Upper lobe of right lung (tissue), 1 donor: Measurements from ENCODE around the gene ILRUN. TPM values are rescaled to one million over a fixed set of nuclear protein-coding genes. Genes with fewer than 3 reads are reported as not detected.
"Not testable (repeated sequence)": the region's sequence is repeated elsewhere in the genome, so short reads cannot be mapped to it uniquely, and the experiment has no call there.

Source experiments
- ATAC-seq: fragments of 200-7000 bp; cut with Tn5 transposase; one replicate; pipeline ENCODE4 v1.9.1; 2020; ENCODE audit warnings: mild to moderate bottlenecking, moderate library complexity
- DNase-seq: peaks from one replicate; pipeline ENCODE4 v3.0.0-alpha.2; 2020
- H3K27ac ChIP-seq: fragments of 200-600 bp; one replicate; pipeline ENCODE4 v1.8.0; 2022
- H3K27me3 ChIP-seq: fragments of 200-600 bp; one replicate; pipeline ENCODE4 v1.8.0; 2022; ENCODE audit warnings: mild to moderate bottlenecking
- H3K36me3 ChIP-seq: fragments of 200-600 bp; one replicate; pipeline ENCODE4 v1.8.0; 2022
- H3K4me1 ChIP-seq: fragments of 200-600 bp; one replicate; pipeline ENCODE4 v1.8.0; 2022
- H3K4me3 ChIP-seq: fragments of 200-600 bp; one replicate; pipeline ENCODE4 v1.8.0; 2022; ENCODE audit warnings: mild to moderate bottlenecking
- H3K9me3 ChIP-seq: fragments of 200-600 bp; one replicate; pipeline ENCODE4 v1.8.0; 2022
- CTCF ChIP-seq: fragments of 200-600 bp; IDR thresholded peaks from one replicate; pipeline ENCODE4 v1.8.0; 2022; ENCODE audit warnings: antibody characterized with exemption
- intact Hi-C: fragments of 100-400 bp; cut with DNase I; formaldehyde crosslinking; loops from one replicate; pipeline ENCODE4 v1.11.0; 2022
- total RNA-seq: library from RNA; stranded (reverse); fragmentation: NEBNext Ultra II Directional; extraction: Animal tissue kit (Norgen Biotek cat#: 25700); gene quantifications from one replicate; pipeline ENCODE4 v1.2.1, GENCODE V29; 2021
- donor health status: DM: no; HTN: yes; CAD: no; lungs with severe emphysema.

ILRUN gene
- total RNA-seq, 1 donor from 2014 or later = 101 TPM

GRCh38 chr6:34673064-34673463, 23.5 kb downstream of the ILRUN start:
- Histone ChIP-seq H3K4me1 (peaks cover 39% of the 10 kb centered on the region), H3K36me3 (no peaks in the 10 kb centered on the region), H3K4me3 (no peak overlapping the region), H3K27me3 (no peaks in the 10 kb centered on the region), H3K27ac (no peak overlapping the region), H3K9me3 (no peaks in the 10 kb centered on the region)
- no peak for DNase-seq
- ATAC-seq = no peak
- TF ChIP-seq CTCF = no peak
- intact Hi-C loops = no loop called here

GRCh38 chr6:34672657-34673043, 23.9 kb downstream of the ILRUN start:
- H3K27me3 ChIP-seq = no peaks in the 10 kb centered on the region

GRCh38 chr6:34671801-34672656, 24.5 kb downstream of the ILRUN start:
- no peaks in the 10 kb centered on the region for H3K27me3 ChIP-seq
- H3K36me3 ChIP-seq = no peaks in the 10 kb centered on the region
- peak overlapping the region; percentile 45 for H3K27ac ChIP-seq
- no peak for TF ChIP-seq CTCF
- intact Hi-C loops = no loop called here
- no peaks in the 10 kb centered on the region for H3K9me3 ChIP-seq
- peaks cover 42% of the 10 kb centered on the region for H3K4me1 ChIP-seq
- DNase-seq = no peak
- ATAC-seq = peak; percentile 98
- no peak overlapping the region for H3K4me3 ChIP-seq

More at GRCh38 chr6:34672657-34673043, 23.9 kb downstream of the ILRUN start:
- DNase-seq = no peak
- no peaks in the 10 kb centered on the region for H3K36me3 ChIP-seq
- intact Hi-C loops = no loop called here
- H3K27ac ChIP-seq = peak overlapping the region; percentile 45
- H3K4me1 ChIP-seq = peaks cover 39% of the 10 kb centered on the region
- H3K9me3 ChIP-seq = no peaks in the 10 kb centered on the region
- H3K4me3 ChIP-seq = no peak overlapping the region
- ATAC-seq = no peak
- no peak for TF ChIP-seq CTCF

GRCh38 chr6:34671367-34671766, 25.2 kb downstream of the ILRUN start:
- Histone ChIP-seq H3K4me3 (no peak overlapping the region), H3K27me3 (no peaks in the 10 kb centered on the region), H3K36me3 (no peaks in the 10 kb centered on the region), H3K4me1 (peaks cover 47% of the 10 kb centered on the region), H3K9me3 (no peaks in the 10 kb centered on the region), H3K27ac (peak overlapping the region; percentile 45)
- ATAC-seq = no peak
- intact Hi-C loops = no loop called here
- no peak for DNase-seq
- no peak for TF ChIP-seq CTCF

- H3K27me3 ChIP-seq, DNase-seq, intact Hi-C loops, ATAC-seq, H3K9me3 ChIP-seq, H3K27ac ChIP-seq, H3K4me3 ChIP-seq, H3K36me3 ChIP-seq: not testable (repeated sequence)
- H3K4me1 ChIP-seq = peaks cover 49% of the 10 kb centered on the region
Measured at GRCh38 chr6:34668799-34669198, 27.8 kb downstream of the ILRUN start.

- Histone ChIP-seq H3K27me3 (no peaks in the 10 kb centered on the region), H3K4me1 (peaks cover 47% of the 10 kb centered on the region), H3K27ac (no peak overlapping the region), H3K9me3 (no peaks in the 10 kb centered on the region), H3K4me3 (no peak overlapping the region), H3K36me3 (no peaks in the 10 kb centered on the region)
- ATAC-seq (no peak), DNase-seq (no peak)
- intact Hi-C loops = no loop called here
- no peak for TF ChIP-seq CTCF
Measured at GRCh38 chr6:34667481-34668238, 28.9 kb downstream of the ILRUN start.
